SK-N-SH (cell line): ENCODE measurements around the gene TDP1. TPM values are rescaled to one million over a fixed set of nuclear protein-coding genes. Genes with fewer than 3 reads are reported as not detected.

Experiments
- CTCF ChIA-PET: fragments of 300-600, 350-600 bp; formaldehyde crosslinking; extraction: SDS; loops from one replicate; lab custom pipeline; 2021; lab: Yijun Ruan, JAX
- POLR2A ChIA-PET: fragments of 350-600 bp; sonication (Branson Sonifier 250); formaldehyde crosslinking; extraction: SDS; loops from one replicate; lab custom pipeline; 2020; ENCODE audit warnings: antibody characterized with exemption, inconsistent platforms; lab: Yijun Ruan, JAX
- DNase-seq: peaks from one replicate; pipeline ENCODE4 v3.0.0; 2012
- H2AFZ ChIP-seq: fragments of 200-600 bp; sonication (generic); 2 replicates; pipeline ENCODE4 v1.8.1; 2016; ENCODE audit warnings: antibody characterized with exemption, mild to moderate bottlenecking, low read depth
- H3F3A ChIP-seq: fragments of 200-600 bp; sonication (generic); replicated peaks from 2 replicates; pipeline ENCODE3; 2016; ENCODE audit warnings: antibody characterized with exemption, mild to moderate bottlenecking; ENCODE audit not compliant: insufficient read depth
- H3K27ac ChIP-seq, 2 experiments: fragments of 200-500 bp in 1 of 2; fragments of 200-600 bp in 1 of 2; sonication (Bioruptor generic) in 1 of 2; sonication (generic), shearing (Covaris generic) in 1 of 2; 2 replicates each; pipeline versions ENCODE4 v1.5.1 to v1.6.1; 2014 to 2016; ENCODE audit warnings: low read depth in 2 of 2, inconsistent platforms in 1 of 2, low read length in 1 of 2, mild to moderate bottlenecking in 1 of 2, mixed read lengths in 1 of 2
- H3K27me3 ChIP-seq: fragments of 200-600 bp; sonication (generic), shearing (Covaris generic); 2 replicates; pipeline ENCODE4 v1.6.1; 2016; ENCODE audit warnings: mixed run types; ENCODE audit not compliant: insufficient read depth
- H3K36me3 ChIP-seq, 2 experiments: fragments of 200-500 bp in 1 of 2; fragments of 200-600 bp in 1 of 2; sonication (Bioruptor generic) in 1 of 2; sonication (generic) in 1 of 2; replicated peaks in 1 of 2; 2 replicates each; pipeline versions ENCODE3 to v1.5.1; 2014 to 2016; ENCODE audit warnings: low read length in 1 of 2, mild to moderate bottlenecking in 1 of 2; ENCODE audit not compliant: insufficient read depth in 2 of 2, control insufficient read depth in 1 of 2
- H3K4me1 ChIP-seq, 2 experiments: fragments of 200-500 bp in 1 of 2; fragments of 200-600 bp in 1 of 2; sonication (Bioruptor generic) in 1 of 2; sonication (generic), shearing (Covaris generic) in 1 of 2; 2 replicates each; pipeline versions ENCODE4 v1.5.1 to v1.6.1; 2014 to 2016; ENCODE audit warnings: low read depth in 1 of 2, low read length in 1 of 2, mixed run types in 1 of 2; ENCODE audit not compliant: insufficient read depth in 2 of 2, control insufficient read depth in 1 of 2
- H3K4me2 ChIP-seq: fragments of 200-600 bp; sonication (generic), shearing (Covaris generic); 2 replicates; pipeline ENCODE4 v1.6.1; 2017; ENCODE audit warnings: mixed run types
- H3K4me3 ChIP-seq, 2 experiments: fragments of 200-500 bp in 1 of 2; fragments of 200-600 bp in 1 of 2; sonication (Bioruptor generic) in 1 of 2; sonication (generic), shearing (Covaris generic) in 1 of 2; 2 replicates each; pipeline versions ENCODE4 v1.5.1 to v1.8.1; 2014 to 2016; ENCODE audit warnings: low read depth in 2 of 2, inconsistent platforms in 1 of 2, low read length in 1 of 2, mild to moderate bottlenecking in 1 of 2, mixed read lengths in 1 of 2, moderate library complexity in 1 of 2
- H3K79me2 ChIP-seq: fragments of 200-600 bp; sonication (generic); 2 replicates; pipeline ENCODE4 v1.8.1; 2017; ENCODE audit warnings: mild to moderate bottlenecking; ENCODE audit not compliant: insufficient read depth
- H3K9ac ChIP-seq: fragments of 200-600 bp; sonication (generic); 2 replicates; pipeline ENCODE4 v1.6.1; 2017; ENCODE audit warnings: mixed run types
- H3K9me2 ChIP-seq: fragments of 200-600 bp; sonication (generic); 2 replicates; pipeline ENCODE4 v1.6.1; 2017; ENCODE audit warnings: mixed run types
- H3K9me3 ChIP-seq: fragments of 200-600 bp; sonication (generic); 2 replicates; pipeline ENCODE4 v1.6.1; 2017; ENCODE audit warnings: mixed run types, mild to moderate bottlenecking, moderate library complexity
- H4K20me1 ChIP-seq: fragments of 200-600 bp; sonication (generic); 2 replicates; pipeline ENCODE4 v1.6.1; 2017; ENCODE audit warnings: mild to moderate bottlenecking, mixed run types; ENCODE audit not compliant: insufficient read depth
- CHD2 ChIP-seq: fragments of 150-350 bp; IDR thresholded peaks from 2 replicates; pipeline ENCODE4 v1.6.1; 2018; ENCODE audit warnings: low read length; ENCODE audit not compliant: partially characterized antibody
- EP300 ChIP-seq, 2 experiments: IDR thresholded peaks; 2 replicates each; pipeline versions ENCODE4 v1.4.0 to v1.6.1; 2012; ENCODE audit warnings: borderline replicate concordance in 1 of 2, low read depth in 1 of 2, low read length in 1 of 2
- EZH2phosphoT487 ChIP-seq: fragments of 200-600 bp; sonication (generic); IDR thresholded peaks from 2 replicates; pipeline ENCODE4 v1.6.1; 2017; ENCODE audit warnings: low read depth, mixed run types, mild to moderate bottlenecking, antibody characterized with exemption, moderate library complexity, borderline replicate concordance
- FOXJ3 ChIP-seq: sonication (generic); formaldehyde crosslinking; IDR thresholded peaks from 2 replicates; pipeline ENCODE4 v1.5.1; 2020; ENCODE audit warnings: mild to moderate bottlenecking, missing genetic modification reagents
- FOXM1 ChIP-seq: IDR thresholded peaks from 2 replicates; pipeline ENCODE4 v1.4.0; 2012; ENCODE audit warnings: low read depth, mild to moderate bottlenecking
- GABPA ChIP-seq: IDR thresholded peaks from 2 replicates; pipeline ENCODE4 v1.4.0; 2012; ENCODE audit warnings: low read depth, mild to moderate bottlenecking
- GATA2 ChIP-seq: sonication (generic); formaldehyde crosslinking; IDR thresholded peaks from 2 replicates; pipeline ENCODE4 v1.5.0; 2020; ENCODE audit warnings: mild to moderate bottlenecking, missing genetic modification reagents
- NFIC ChIP-seq: IDR thresholded peaks from 2 replicates; pipeline ENCODE4 v1.4.0; 2012; ENCODE audit warnings: borderline replicate concordance
- NRF1 ChIP-seq: IDR thresholded peaks from 2 replicates; pipeline ENCODE4 v1.6.1; 2012; ENCODE audit warnings: low read depth, mild to moderate bottlenecking, low read length
- POLR2AphosphoS5 ChIP-seq: IDR thresholded peaks from 2 replicates; pipeline ENCODE4 v1.6.1; 2012; ENCODE audit warnings: low read depth, low read length
- RAD21 ChIP-seq: IDR thresholded peaks from 2 replicates; pipeline ENCODE4 v1.6.1; 2012; ENCODE audit warnings: mild to moderate bottlenecking, low read length
- RCOR1 ChIP-seq: fragments of 150-350 bp; IDR thresholded peaks from 2 replicates; pipeline ENCODE4 v1.6.1; 2017; ENCODE audit warnings: antibody characterized with exemption, low read length
- RXRA ChIP-seq: IDR thresholded peaks from 2 replicates; pipeline ENCODE4 v1.4.0; 2012; ENCODE audit warnings: low read depth, mild to moderate bottlenecking, borderline replicate concordance
- SIN3A ChIP-seq: IDR thresholded peaks from 2 replicates; pipeline ENCODE4 v1.6.1; 2012; ENCODE audit warnings: low read depth, mild to moderate bottlenecking, low read length, moderate library complexity, borderline replicate concordance
- SMC3 ChIP-seq: IDR thresholded peaks from 2 replicates; pipeline ENCODE4 v1.6.1; 2012; ENCODE audit warnings: low read depth, low read length, improper control_type of control experiment
- TAF1 ChIP-seq: IDR thresholded peaks from 2 replicates; pipeline ENCODE4 v1.6.1; 2012; ENCODE audit warnings: low read depth, mild to moderate bottlenecking, low read length, moderate library complexity, borderline replicate concordance
- TCF12 ChIP-seq: IDR thresholded peaks from 2 replicates; pipeline ENCODE4 v1.4.0; 2012
- YY1 ChIP-seq: IDR thresholded peaks from 2 replicates; pipeline ENCODE4 v1.4.0; 2012; ENCODE audit warnings: low read depth, mild to moderate bottlenecking
- WGBS: methylation state at CpG from one replicate; pipeline ENCODE4 v1.1.6; 2017; ENCODE audit warnings: low lambda C conversion rate; 5-methylcytosine and 5-hydroxymethylcytosine counted together
- polyA plus RNA-seq, 3 experiments: library from polyadenylated mRNA; depleted of rRNA; stranded (reverse); fragments of >200 nt; gene quantifications; 2 replicates each; pipeline ENCODE4 v1.2.3, GENCODE V29; 2012
- TF ChIP-seq, protein P1 (sequence below): fragments of 150-350 bp; IDR thresholded peaks from 2 replicates; pipeline ENCODE4 v1.6.1; 2017; ENCODE audit warnings: antibody characterized with exemption, low read length, low read depth, borderline replicate concordance
- TF ChIP-seq, protein P2 (sequence below): IDR thresholded peaks from 2 replicates; pipeline ENCODE4 v1.4.0; 2012; ENCODE audit warnings: low read depth, borderline replicate concordance
- TF ChIP-seq, protein P3 (sequence below): IDR thresholded peaks from 2 replicates; pipeline ENCODE4 v1.6.1; 2012; ENCODE audit warnings: mild to moderate bottlenecking, low read depth, low read length, moderate library complexity

The TDP1 gene
- polyA plus RNA-seq, 1 of the 3 experiments (the other 2 are of a cell fraction) = 14.5 TPM

DNA sequence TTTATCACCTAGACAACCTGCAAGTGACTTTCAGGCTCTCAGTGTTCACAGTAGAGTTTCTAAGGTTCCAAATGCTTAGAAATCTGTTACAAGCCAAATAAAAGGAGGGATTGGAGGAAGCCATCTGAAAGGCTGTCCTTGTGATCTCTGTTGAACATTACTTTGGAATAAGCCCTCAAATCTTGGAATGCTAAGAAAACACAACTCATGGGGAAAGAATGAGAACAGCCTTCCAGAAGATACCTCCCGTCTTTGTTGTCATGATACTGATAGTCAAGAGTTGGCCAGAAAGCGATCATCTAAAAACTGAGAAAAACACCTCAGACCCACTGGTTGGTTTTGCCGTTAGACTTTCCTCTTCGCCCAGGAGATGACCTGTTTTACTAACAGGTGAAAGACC, 61.6 kb downstream of the TDP1 start:
- Histone ChIP-seq H3K4me1 (no peaks in the 10 kb centered on the region), H3K79me2 (no peaks in the 10 kb centered on the region), H3K9ac (no peak overlapping the region), H3K27ac (no peak overlapping the region), H3K9me2 (no peaks in the 10 kb centered on the region), H3F3A (no peaks in the 10 kb centered on the region), H4K20me1 (no peaks in the 10 kb centered on the region), H3K9me3 (no peaks in the 10 kb centered on the region), H3K36me3 (peaks cover 12 to 37% of the 10 kb centered on the region in 2 experiments), H3K4me2 (no peak overlapping the region), H2AFZ (no peak overlapping the region), H3K27me3 (no peaks in the 10 kb centered on the region), H3K4me3 (no peak overlapping the region)
- POLR2A ChIA-PET = interaction anchor here (0.7 kb wide), 1 partner anchor 1568 kb away, joined by 9 read pairs; no protein-coding TSS in a partner anchor
- CTCF ChIA-PET = interaction anchor here (1.2 to 1.7 kb wide), 4 partner anchors 11 to 218 kb away, joined by 3 to 6 read pairs (median 4); partner anchors contain the start of gene KCNK13
- 95% methylated on average over 4 of the region's 4 CpGs for WGBS
- no peak for DNase-seq
- TF ChIP-seq, protein P1, sequence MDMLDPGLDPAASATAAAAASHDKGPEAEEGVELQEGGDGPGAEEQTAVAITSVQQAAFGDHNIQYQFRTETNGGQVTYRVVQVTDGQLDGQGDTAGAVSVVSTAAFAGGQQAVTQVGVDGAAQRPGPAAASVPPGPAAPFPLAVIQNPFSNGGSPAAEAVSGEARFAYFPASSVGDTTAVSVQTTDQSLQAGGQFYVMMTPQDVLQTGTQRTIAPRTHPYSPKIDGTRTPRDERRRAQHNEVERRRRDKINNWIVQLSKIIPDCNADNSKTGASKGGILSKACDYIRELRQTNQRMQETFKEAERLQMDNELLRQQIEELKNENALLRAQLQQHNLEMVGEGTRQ = no peak
- no peak for TF ChIP-seq RXRA
- no peak for TF ChIP-seq NFIC
- no peak for TF ChIP-seq EZH2phosphoT487
- TF ChIP-seq GATA2 = no peak
- TF ChIP-seq SIN3A = no peak
- TF ChIP-seq YY1 = no peak
- TF ChIP-seq, all 33 proteins: peak for 0

DNA sequence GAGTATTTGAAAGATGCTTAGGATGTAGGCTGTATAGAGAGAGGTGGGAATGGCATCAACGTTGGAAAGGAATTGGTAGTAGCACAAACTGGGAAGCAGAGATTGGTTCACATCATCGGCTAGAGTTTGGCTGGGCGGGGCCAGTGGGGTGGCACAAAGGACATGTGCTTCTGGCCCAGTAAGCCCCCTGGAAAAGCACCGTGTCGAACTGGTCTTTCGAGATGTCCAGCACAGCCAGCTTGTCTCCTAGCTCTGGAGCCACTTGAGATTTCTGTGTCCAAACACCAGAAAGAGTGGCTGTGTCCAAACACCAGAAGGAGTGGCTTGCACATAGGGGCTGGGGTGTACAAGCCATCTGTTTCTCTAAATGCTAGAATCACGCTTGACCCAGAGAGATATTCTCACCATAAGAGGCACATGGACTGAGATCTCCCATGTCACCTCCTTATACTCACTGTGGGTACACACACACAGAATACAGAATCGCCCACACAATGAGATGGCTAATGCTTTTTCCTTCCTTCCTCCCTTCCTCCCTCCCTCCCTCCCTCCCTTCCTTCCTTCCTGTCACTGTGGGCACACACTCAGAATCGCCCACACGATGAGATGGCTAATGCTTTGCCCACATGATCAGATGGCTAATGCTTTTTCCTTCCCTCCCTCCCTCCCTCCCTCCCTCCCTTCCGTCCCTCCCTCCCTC, 64.2 kb downstream of the TDP1 start:
- no peak overlapping the region for H3K4me3 ChIP-seq
- H3K9me3 ChIP-seq = no peaks in the 10 kb centered on the region
- no peak overlapping the region for H3K9ac ChIP-seq
- ChIA-PET CTCF (interaction anchor here (1.0 kb wide), 1 partner anchor 46 kb away, joined by 3 read pairs; no protein-coding TSS in a partner anchor), POLR2A (no interaction called here)
- H2AFZ ChIP-seq = no peak overlapping the region
- H3K4me1 ChIP-seq = no peaks in the 10 kb centered on the region
- 74% methylated on average over 8 of the region's 11 CpGs for WGBS
- H3K4me2 ChIP-seq = no peak overlapping the region
- no peaks in the 10 kb centered on the region for H3K79me2 ChIP-seq
- H3K9me2 ChIP-seq = no peaks in the 10 kb centered on the region
- H4K20me1 ChIP-seq = no peaks in the 10 kb centered on the region
- H3K27me3 ChIP-seq = no peaks in the 10 kb centered on the region
- no peaks in the 10 kb centered on the region for H3F3A ChIP-seq
- H3K36me3 ChIP-seq = peaks cover 12 to 41% of the 10 kb centered on the region in 2 experiments
- H3K27ac ChIP-seq = no peak overlapping the region
- DNase-seq = no peak
- TF ChIP-seq FOXM1 (no peak), GABPA (no peak), SMC3 (no peak), POLR2AphosphoS5 (no peak), YY1 (no peak), NFIC (no peak), RXRA (no peak), RCOR1 (no peak), CHD2 (no peak), EP300 (IDR thresholded peaks at IDR 0.05; ENCODE audit: borderline replicate concordance in 1 of 2, low read depth in 1 of 2, low read length in 1 of 2) (no peak), TAF1 (no peak), RAD21 (no peak), TCF12 (no peak), NRF1 (no peak), FOXJ3 (CRISPR knock-in tag) (no peak)
- TF ChIP-seq, protein P2, sequence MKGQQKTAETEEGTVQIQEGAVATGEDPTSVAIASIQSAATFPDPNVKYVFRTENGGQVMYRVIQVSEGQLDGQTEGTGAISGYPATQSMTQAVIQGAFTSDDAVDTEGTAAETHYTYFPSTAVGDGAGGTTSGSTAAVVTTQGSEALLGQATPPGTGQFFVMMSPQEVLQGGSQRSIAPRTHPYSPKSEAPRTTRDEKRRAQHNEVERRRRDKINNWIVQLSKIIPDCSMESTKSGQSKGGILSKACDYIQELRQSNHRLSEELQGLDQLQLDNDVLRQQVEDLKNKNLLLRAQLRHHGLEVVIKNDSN = no peak
- TF ChIP-seq, protein P3, sequence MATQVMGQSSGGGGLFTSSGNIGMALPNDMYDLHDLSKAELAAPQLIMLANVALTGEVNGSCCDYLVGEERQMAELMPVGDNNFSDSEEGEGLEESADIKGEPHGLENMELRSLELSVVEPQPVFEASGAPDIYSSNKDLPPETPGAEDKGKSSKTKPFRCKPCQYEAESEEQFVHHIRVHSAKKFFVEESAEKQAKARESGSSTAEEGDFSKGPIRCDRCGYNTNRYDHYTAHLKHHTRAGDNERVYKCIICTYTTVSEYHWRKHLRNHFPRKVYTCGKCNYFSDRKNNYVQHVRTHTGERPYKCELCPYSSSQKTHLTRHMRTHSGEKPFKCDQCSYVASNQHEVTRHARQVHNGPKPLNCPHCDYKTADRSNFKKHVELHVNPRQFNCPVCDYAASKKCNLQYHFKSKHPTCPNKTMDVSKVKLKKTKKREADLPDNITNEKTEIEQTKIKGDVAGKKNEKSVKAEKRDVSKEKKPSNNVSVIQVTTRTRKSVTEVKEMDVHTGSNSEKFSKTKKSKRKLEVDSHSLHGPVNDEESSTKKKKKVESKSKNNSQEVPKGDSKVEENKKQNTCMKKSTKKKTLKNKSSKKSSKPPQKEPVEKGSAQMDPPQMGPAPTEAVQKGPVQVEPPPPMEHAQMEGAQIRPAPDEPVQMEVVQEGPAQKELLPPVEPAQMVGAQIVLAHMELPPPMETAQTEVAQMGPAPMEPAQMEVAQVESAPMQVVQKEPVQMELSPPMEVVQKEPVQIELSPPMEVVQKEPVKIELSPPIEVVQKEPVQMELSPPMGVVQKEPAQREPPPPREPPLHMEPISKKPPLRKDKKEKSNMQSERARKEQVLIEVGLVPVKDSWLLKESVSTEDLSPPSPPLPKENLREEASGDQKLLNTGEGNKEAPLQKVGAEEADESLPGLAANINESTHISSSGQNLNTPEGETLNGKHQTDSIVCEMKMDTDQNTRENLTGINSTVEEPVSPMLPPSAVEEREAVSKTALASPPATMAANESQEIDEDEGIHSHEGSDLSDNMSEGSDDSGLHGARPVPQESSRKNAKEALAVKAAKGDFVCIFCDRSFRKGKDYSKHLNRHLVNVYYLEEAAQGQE = no peak
- TF ChIP-seq, protein P1 = no peak
